ENCODE measurements around the gene SFMBT2. TPM values are rescaled to one million over a fixed set of nuclear protein-coding genes. Genes with fewer than 3 reads are reported as not detected.

SFMBT2 gene
- total RNA-seq, 1 experiment from 2014 or later: 1.3 TPM

DNA sequence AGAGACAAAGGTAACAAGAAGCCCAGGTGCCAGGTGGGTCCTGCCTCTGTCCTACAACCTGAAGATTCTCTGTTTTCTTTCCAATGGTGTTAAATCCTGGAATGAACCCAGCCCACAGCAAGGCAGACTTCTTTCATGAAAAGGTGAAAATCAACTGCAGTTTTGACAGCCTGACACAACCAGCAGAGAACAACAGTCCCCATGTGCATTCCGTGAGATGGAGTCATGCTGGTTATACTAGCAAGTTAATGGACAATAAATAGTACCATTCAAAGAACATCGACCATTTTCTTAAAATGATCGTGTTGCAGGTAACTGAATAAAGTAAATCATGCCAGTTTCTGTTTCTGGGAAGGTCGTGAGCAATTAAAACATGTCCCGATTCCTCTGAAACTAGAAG, 131.5 kb downstream of the SFMBT2 start:
- no TSS peak for BruUV-seq (replicated peaks)
- no peak for ATAC-seq
- intact Hi-C loops (cut with micrococcal nuclease; ENCODE audit: unreplicated experiment): no loop called here
- Histone ChIP-seq H3K27me3 (ENCODE audit: control insufficient read depth, insufficient read depth, low read length) (no peaks in the 10 kb centered on the region), H3K36me3 (ENCODE audit: control insufficient read depth, insufficient read depth, low read length) (no peaks in the 10 kb centered on the region), H3K27ac (ENCODE audit: low read length) (no peak overlapping the region), H3K4me1 (ENCODE audit: control insufficient read depth, insufficient read depth, low read length) (no peaks in the 10 kb centered on the region), H3K9me3 (ENCODE audit: control insufficient read depth, insufficient read depth, low read depth, low read length) (no peaks in the 10 kb centered on the region), H3K4me3 (ENCODE audit: low read depth in 2 of 2, low read length in 2 of 2) (no peak overlapping the region)
- ChIA-PET POLR2A (no interaction called here), CTCF (no interaction called here)
- no peak for TF ChIP-seq POLR2AphosphoS5 (IDR thresholded peaks at IDR 0.05; ENCODE audit: low read depth, low read length)
- TF ChIP-seq, protein P1, sequence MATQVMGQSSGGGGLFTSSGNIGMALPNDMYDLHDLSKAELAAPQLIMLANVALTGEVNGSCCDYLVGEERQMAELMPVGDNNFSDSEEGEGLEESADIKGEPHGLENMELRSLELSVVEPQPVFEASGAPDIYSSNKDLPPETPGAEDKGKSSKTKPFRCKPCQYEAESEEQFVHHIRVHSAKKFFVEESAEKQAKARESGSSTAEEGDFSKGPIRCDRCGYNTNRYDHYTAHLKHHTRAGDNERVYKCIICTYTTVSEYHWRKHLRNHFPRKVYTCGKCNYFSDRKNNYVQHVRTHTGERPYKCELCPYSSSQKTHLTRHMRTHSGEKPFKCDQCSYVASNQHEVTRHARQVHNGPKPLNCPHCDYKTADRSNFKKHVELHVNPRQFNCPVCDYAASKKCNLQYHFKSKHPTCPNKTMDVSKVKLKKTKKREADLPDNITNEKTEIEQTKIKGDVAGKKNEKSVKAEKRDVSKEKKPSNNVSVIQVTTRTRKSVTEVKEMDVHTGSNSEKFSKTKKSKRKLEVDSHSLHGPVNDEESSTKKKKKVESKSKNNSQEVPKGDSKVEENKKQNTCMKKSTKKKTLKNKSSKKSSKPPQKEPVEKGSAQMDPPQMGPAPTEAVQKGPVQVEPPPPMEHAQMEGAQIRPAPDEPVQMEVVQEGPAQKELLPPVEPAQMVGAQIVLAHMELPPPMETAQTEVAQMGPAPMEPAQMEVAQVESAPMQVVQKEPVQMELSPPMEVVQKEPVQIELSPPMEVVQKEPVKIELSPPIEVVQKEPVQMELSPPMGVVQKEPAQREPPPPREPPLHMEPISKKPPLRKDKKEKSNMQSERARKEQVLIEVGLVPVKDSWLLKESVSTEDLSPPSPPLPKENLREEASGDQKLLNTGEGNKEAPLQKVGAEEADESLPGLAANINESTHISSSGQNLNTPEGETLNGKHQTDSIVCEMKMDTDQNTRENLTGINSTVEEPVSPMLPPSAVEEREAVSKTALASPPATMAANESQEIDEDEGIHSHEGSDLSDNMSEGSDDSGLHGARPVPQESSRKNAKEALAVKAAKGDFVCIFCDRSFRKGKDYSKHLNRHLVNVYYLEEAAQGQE (IDR thresholded peaks at IDR 0.05; ENCODE audit: insufficient read depth in 1 of 2, low read depth in 2 of 2, low read length in 1 of 2): no peak
- no peak for TF ChIP-seq TCF7L2 (IDR thresholded peaks at IDR 0.05; ENCODE audit: low read depth, low read length)
- TF ChIP-seq, protein P2, sequence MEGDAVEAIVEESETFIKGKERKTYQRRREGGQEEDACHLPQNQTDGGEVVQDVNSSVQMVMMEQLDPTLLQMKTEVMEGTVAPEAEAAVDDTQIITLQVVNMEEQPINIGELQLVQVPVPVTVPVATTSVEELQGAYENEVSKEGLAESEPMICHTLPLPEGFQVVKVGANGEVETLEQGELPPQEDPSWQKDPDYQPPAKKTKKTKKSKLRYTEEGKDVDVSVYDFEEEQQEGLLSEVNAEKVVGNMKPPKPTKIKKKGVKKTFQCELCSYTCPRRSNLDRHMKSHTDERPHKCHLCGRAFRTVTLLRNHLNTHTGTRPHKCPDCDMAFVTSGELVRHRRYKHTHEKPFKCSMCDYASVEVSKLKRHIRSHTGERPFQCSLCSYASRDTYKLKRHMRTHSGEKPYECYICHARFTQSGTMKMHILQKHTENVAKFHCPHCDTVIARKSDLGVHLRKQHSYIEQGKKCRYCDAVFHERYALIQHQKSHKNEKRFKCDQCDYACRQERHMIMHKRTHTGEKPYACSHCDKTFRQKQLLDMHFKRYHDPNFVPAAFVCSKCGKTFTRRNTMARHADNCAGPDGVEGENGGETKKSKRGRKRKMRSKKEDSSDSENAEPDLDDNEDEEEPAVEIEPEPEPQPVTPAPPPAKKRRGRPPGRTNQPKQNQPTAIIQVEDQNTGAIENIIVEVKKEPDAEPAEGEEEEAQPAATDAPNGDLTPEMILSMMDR (IDR thresholded peaks at IDR 0.05): no peak
- no peak for TF ChIP-seq SIN3A (IDR thresholded peaks at IDR 0.05; ENCODE audit: borderline replicate concordance, insufficient read depth, low read depth, low read length)
- DNase-seq (ENCODE audit: low read depth, low spot score): no peak
- in situ Hi-C loops (cut with HindIII; ENCODE audit: low pct_unique_long_range_greater_than_20kb, low sequenced_read_pairs): no loop called here

DNA sequence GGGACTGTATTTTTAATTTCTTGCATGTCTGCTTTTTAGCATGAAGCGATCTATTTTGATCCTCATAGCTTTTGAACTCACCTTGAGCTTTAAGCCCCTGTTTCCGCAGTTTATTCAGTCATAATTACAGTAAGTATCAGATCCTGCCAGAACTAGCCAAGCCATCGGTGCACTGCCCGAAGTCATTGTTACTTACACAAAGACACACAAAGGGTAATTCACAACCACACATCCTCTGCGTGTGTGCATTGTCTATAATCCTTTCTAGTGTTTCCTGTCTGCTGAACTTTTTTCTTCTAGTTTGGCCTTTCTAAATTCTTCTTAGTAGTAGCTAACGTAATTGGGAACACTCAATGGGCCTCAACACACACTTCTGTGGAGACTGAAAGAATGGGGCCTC, 133.0 kb downstream of the SFMBT2 start:
- no peaks in the 10 kb centered on the region for H3K36me3 ChIP-seq (ENCODE audit: control insufficient read depth, insufficient read depth, low read length)
- intact Hi-C loops (cut with micrococcal nuclease; ENCODE audit: unreplicated experiment) (no loop called here), in situ Hi-C loops (cut with HindIII; ENCODE audit: low pct_unique_long_range_greater_than_20kb, low sequenced_read_pairs) (no loop called here)
- H3K9me3 ChIP-seq (ENCODE audit: control insufficient read depth, insufficient read depth, low read depth, low read length): no peaks in the 10 kb centered on the region
- POLR2A ChIA-PET: no interaction called here
- ATAC-seq (no peak), DNase-seq (ENCODE audit: low read depth, low spot score) (no peak)
- H3K4me3 ChIP-seq (ENCODE audit: low read depth in 2 of 2, low read length in 2 of 2): no peak overlapping the region
- H3K27ac ChIP-seq (ENCODE audit: low read length): no peak overlapping the region
- TF ChIP-seq, protein P2 (IDR thresholded peaks at IDR 0.05): no peak
- TF ChIP-seq POLR2AphosphoS5 (IDR thresholded peaks at IDR 0.05; ENCODE audit: low read depth, low read length): no peak
- no peaks in the 10 kb centered on the region for H3K27me3 ChIP-seq (ENCODE audit: control insufficient read depth, insufficient read depth, low read length)
- BruUV-seq (replicated peaks): no TSS peak
- H3K4me1 ChIP-seq (ENCODE audit: control insufficient read depth, insufficient read depth, low read length): no peaks in the 10 kb centered on the region
- CTCF ChIA-PET: no interaction called here

DNA sequence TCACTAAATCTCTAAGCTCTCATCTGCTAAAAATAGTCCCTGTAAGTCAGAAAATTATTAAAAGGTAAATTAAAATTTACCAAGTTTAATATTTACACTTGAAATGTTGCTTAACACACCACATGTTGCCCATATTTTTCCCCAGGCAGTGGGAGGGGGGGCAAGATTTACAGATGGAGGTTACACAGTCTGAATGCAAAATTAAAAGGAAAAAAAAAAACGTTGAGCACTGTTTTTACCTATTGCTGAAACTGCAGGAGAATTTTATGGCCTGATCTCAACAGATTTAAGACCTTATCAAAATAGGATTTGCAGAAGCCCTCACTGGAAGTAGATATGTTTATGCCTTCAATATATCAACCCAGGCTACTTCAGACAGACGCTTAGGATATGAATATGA, 133.4 kb downstream of the SFMBT2 start:
- Histone ChIP-seq H3K27me3 (ENCODE audit: control insufficient read depth, insufficient read depth, low read length) (no peaks in the 10 kb centered on the region), H3K4me3 (ENCODE audit: low read depth in 2 of 2, low read length in 2 of 2) (no peak overlapping the region), H3K9me3 (ENCODE audit: control insufficient read depth, insufficient read depth, low read depth, low read length) (no peaks in the 10 kb centered on the region), H3K36me3 (ENCODE audit: control insufficient read depth, insufficient read depth, low read length) (no peaks in the 10 kb centered on the region), H3K4me1 (ENCODE audit: control insufficient read depth, insufficient read depth, low read length) (no peaks in the 10 kb centered on the region), H3K27ac (ENCODE audit: low read length) (no peak overlapping the region)
- no peak for DNase-seq (ENCODE audit: low read depth, low spot score)
- TF ChIP-seq POLR2AphosphoS5 (IDR thresholded peaks at IDR 0.05; ENCODE audit: low read depth, low read length) (no peak), TCF7L2 (IDR thresholded peaks at IDR 0.05; ENCODE audit: low read depth, low read length) (no peak), SIN3A (IDR thresholded peaks at IDR 0.05; ENCODE audit: borderline replicate concordance, insufficient read depth, low read depth, low read length) (no peak)
- TF ChIP-seq, protein P1 (IDR thresholded peaks at IDR 0.05; ENCODE audit: insufficient read depth in 1 of 2, low read depth in 2 of 2, low read length in 1 of 2): no peak
- TF ChIP-seq, protein P2 (IDR thresholded peaks at IDR 0.05): no peak
- POLR2A ChIA-PET: no interaction called here
- CTCF ChIA-PET: no interaction called here
- no TSS peak for BruUV-seq (replicated peaks)
- intact Hi-C loops (cut with micrococcal nuclease; ENCODE audit: unreplicated experiment) (no loop called here), in situ Hi-C loops (cut with HindIII; ENCODE audit: low pct_unique_long_range_greater_than_20kb, low sequenced_read_pairs) (no loop called here)
- ATAC-seq: no peak

Measured in Panc1 (cell line).